ENCODE data around the gene ZMAT5. TPM values are rescaled to one million over a fixed set of nuclear protein-coding genes. Genes with fewer than 3 reads are reported as not detected.

ZMAT5 gene
- total RNA-seq, 1 donor from 2014 or later = 37.1 TPM

DNA sequence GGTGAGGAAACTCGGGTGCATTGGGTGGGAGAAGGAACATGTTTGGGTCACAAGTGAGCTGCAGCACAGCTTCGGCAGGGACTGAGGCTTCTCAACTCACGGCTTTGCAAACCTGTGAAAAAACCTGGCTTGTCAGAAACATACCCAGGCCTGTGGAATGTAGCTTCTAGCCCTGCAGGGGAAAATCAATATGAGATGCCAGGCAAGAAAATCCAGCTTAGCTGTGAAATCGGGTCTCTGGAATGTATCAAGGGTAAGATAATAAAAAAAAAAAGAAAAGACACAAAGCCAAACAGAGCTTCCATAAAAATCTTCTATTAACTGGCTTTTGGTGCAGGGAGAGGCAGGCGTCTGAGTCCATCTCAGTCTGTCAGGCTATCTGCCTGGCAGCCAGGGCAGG, 28.9 kb upstream of the ZMAT5 start:
- no peak overlapping the region for H3K4me3 ChIP-seq (ENCODE audit: low read depth, low read length)
- TF ChIP-seq, protein P1, sequence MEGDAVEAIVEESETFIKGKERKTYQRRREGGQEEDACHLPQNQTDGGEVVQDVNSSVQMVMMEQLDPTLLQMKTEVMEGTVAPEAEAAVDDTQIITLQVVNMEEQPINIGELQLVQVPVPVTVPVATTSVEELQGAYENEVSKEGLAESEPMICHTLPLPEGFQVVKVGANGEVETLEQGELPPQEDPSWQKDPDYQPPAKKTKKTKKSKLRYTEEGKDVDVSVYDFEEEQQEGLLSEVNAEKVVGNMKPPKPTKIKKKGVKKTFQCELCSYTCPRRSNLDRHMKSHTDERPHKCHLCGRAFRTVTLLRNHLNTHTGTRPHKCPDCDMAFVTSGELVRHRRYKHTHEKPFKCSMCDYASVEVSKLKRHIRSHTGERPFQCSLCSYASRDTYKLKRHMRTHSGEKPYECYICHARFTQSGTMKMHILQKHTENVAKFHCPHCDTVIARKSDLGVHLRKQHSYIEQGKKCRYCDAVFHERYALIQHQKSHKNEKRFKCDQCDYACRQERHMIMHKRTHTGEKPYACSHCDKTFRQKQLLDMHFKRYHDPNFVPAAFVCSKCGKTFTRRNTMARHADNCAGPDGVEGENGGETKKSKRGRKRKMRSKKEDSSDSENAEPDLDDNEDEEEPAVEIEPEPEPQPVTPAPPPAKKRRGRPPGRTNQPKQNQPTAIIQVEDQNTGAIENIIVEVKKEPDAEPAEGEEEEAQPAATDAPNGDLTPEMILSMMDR (IDR thresholded peaks at IDR 0.05; ENCODE audit: insufficient read depth, low read length, poor library complexity, severe bottlenecking) = no peak
- DNase-seq (ENCODE audit: low read depth) = no peak
- H3K36me3 ChIP-seq (ENCODE audit: control insufficient read depth, insufficient read depth, low read length) = no peaks in the 10 kb centered on the region
- H3K27me3 ChIP-seq (ENCODE audit: control insufficient read depth, insufficient read depth, low read length) = no peaks in the 10 kb centered on the region

DNA sequence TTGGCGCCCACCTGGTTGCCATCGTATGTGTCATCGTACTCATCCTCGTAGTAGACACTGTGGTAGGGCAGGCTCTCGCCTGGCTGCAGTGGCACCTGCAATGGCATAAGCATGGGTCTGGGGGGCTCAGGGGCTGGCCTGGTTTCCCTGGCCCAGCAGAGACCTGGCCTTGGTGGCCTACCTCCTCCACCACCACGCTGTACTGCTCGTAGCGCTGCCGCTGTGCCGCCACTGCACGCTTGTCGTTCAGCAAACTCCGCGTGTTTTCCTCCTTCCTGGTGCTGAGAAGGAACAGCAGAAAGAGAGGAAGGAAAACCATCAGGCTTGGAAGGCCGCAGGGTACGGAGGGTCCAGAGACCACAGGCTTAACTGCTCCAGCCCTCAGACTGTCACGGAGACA, 26.6 kb upstream of the ZMAT5 start:
- Histone ChIP-seq H3K4me3 (ENCODE audit: low read depth, low read length) (no peak overlapping the region), H3K27me3 (ENCODE audit: control insufficient read depth, insufficient read depth, low read length) (no peaks in the 10 kb centered on the region), H3K36me3 (ENCODE audit: control insufficient read depth, insufficient read depth, low read length) (no peaks in the 10 kb centered on the region)
- TF ChIP-seq, protein P1 (IDR thresholded peaks at IDR 0.05; ENCODE audit: insufficient read depth, low read length, poor library complexity, severe bottlenecking) = no peak
- no peak for DNase-seq (ENCODE audit: low read depth)

DNA sequence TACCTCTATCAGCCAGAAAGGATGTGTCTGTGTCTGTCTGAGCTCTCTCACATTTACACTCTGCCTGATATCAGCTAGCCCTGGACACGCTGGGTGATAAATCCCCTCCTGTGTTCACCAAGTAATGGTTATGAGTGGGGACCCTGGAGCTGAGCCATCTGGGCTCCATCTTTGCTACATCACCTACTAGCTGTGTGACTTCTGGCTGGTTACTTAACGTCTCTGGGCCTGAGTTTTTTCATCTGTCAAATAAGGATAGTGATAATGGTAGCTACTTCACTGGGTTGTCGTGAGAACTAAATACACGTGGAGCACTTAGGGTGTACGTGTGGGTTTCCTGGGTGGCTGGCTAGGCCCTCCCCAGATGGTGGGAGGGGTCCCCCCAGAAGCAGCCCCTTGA, 23.3 kb upstream of the ZMAT5 start:
- H3K27me3 ChIP-seq (ENCODE audit: control insufficient read depth, insufficient read depth, low read length) = no peaks in the 10 kb centered on the region
- H3K36me3 ChIP-seq (ENCODE audit: control insufficient read depth, insufficient read depth, low read length) = no peaks in the 10 kb centered on the region
- TF ChIP-seq, protein P1 (IDR thresholded peaks at IDR 0.05; ENCODE audit: insufficient read depth, low read length, poor library complexity, severe bottlenecking) = no peak
- H3K4me3 ChIP-seq (ENCODE audit: low read depth, low read length) = no peak overlapping the region
- no peak for DNase-seq (ENCODE audit: low read depth)

DNA sequence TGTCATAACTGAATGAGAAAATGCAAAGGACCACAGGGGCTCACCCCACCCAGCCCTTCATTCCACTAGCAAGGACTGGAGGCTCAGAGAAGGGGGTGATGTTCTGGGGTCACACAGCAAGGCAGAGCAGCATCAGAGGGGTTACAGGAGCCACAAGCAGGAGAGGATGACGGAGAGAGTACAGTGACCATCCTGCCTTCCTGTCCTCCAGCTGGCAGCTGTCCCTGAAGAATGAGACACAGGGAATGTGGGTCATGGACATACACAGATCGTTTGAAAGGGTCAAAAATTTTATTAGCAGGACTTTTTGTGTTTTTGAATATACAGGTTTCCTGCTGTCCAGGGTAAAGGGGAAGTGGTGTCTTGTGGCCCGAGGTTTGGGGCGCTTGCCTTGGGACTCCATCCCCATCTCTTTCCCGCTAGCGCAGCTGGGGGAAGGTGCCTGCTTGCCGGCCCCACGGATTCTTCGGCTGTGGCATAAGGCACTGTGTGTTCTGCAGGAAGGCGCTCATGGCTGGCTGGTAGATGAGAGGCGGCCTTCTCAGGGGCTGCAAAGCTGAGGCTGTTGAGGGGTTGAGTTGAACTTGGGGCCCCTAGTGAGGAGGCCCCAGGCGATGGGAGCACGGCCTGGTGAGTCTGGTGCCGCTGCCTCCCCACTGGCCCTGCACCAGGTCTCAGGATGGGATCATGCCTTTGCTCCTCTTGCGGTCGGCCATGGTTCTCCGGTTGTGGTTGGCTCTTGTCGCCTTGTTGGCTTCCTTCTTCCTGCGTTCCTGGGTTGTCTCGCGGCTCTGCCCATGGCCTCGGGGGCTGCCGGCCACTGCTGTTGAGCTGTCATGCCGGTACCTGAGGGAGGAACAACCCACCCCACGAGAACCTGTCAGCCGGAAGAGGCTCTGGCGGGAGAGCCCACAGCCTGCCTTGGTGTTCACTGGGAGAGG, 21.8 kb upstream of the ZMAT5 start:
- no peaks in the 10 kb centered on the region for H3K27me3 ChIP-seq (ENCODE audit: control insufficient read depth, insufficient read depth, low read length)
- no peaks in the 10 kb centered on the region for H3K36me3 ChIP-seq (ENCODE audit: control insufficient read depth, insufficient read depth, low read length)
- no peak overlapping the region for H3K4me3 ChIP-seq (ENCODE audit: low read depth, low read length)
- DNase-seq (ENCODE audit: low read depth) = no peak
- TF ChIP-seq, protein P1 (IDR thresholded peaks at IDR 0.05; ENCODE audit: insufficient read depth, low read length, poor library complexity, severe bottlenecking) = no peak

DNA sequence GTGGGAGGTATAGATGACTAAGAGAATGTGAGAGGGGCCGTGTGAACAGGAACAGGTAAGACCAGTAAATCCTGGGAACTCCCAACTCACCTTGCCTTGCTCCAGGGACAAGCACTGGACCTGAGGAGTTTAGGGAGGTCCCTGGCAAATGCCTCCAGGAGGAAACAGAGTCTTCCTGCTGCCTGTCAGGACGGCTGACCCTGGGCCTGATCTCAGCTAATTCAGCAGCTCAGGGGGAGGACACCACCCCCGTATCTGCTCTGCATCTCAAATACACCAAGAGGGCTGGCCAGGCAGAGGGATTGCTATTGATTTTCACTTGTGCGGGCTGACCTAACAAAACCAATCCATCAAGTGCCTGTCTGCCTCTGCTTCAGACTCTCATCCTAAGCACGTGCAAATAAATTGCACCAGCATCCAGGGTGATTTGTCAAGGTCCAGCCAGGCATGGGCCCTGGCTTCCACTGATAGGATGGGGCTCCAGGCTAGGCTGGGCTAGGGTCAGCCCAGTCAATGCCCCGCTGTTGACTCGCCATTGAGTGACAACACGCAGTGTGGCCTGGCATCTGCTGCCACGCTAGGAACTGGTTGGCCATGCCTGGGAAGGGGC, 20.7 kb upstream of the ZMAT5 start:
- no peak for DNase-seq (ENCODE audit: low read depth)
- H3K36me3 ChIP-seq (ENCODE audit: control insufficient read depth, insufficient read depth, low read length) = no peaks in the 10 kb centered on the region
- TF ChIP-seq, protein P1 (IDR thresholded peaks at IDR 0.05; ENCODE audit: insufficient read depth, low read length, poor library complexity, severe bottlenecking) = no peak

More for the DNA sequence above, 20.7 kb upstream of the ZMAT5 start:
- Histone ChIP-seq H3K27me3 (ENCODE audit: control insufficient read depth, insufficient read depth, low read length) (no peaks in the 10 kb centered on the region), H3K4me3 (ENCODE audit: low read depth, low read length) (no peak overlapping the region)

Measured in kidney epithelial cell (primary cell).